ENCODE results near the gene CADPS. TPM values are rescaled to one million over a fixed set of nuclear protein-coding genes. Genes with fewer than 3 reads are reported as not detected.

The CADPS gene
- polyA plus RNA-seq, 1 donor (not counting 4 experiments of a cell fraction or from before 2014, with no cell fraction given) = not detected

DNA sequence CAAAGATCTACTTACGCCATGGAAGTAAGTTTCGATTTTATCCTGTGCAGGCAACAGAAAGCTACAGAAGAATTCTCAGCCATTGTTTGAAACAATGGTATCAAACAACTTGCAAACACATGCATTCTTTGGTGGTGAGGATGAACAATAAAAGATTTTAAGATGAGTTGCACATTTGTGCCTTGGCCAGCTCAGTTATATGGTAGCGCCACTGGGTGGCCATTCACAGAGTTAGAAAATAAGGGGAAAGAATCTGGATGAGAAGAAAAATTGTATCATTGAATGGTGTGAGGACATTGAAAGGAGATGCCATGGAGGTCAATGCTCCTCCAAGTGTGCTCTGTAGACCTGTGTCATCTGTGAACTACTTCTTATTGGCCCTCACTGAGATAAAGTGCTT, 11.6 kb downstream of the CADPS start:
- TF ChIP-seq, protein P1, sequence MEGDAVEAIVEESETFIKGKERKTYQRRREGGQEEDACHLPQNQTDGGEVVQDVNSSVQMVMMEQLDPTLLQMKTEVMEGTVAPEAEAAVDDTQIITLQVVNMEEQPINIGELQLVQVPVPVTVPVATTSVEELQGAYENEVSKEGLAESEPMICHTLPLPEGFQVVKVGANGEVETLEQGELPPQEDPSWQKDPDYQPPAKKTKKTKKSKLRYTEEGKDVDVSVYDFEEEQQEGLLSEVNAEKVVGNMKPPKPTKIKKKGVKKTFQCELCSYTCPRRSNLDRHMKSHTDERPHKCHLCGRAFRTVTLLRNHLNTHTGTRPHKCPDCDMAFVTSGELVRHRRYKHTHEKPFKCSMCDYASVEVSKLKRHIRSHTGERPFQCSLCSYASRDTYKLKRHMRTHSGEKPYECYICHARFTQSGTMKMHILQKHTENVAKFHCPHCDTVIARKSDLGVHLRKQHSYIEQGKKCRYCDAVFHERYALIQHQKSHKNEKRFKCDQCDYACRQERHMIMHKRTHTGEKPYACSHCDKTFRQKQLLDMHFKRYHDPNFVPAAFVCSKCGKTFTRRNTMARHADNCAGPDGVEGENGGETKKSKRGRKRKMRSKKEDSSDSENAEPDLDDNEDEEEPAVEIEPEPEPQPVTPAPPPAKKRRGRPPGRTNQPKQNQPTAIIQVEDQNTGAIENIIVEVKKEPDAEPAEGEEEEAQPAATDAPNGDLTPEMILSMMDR (optimal IDR thresholded peaks at IDR 0.05 in 1 of 3, IDR thresholded peaks at IDR 0.05 in 1 of 3, conservative IDR thresholded peaks at IDR 0.05 in 1 of 3; ENCODE audit: extremely low read depth in 1 of 3, insufficient read depth in 2 of 3, low read length in 3 of 3) = no peak
- TF ChIP-seq EZH2 (IDR thresholded peaks at IDR 0.05; ENCODE audit: low read length) = no peak
- H3K9ac ChIP-seq (ENCODE audit: control insufficient read depth, extremely low read depth, insufficient read depth, low read length) = no peak overlapping the region
- H4K20me1 ChIP-seq (ENCODE audit: control insufficient read depth, extremely low read depth, insufficient read depth, low read length) = no peaks in the 10 kb centered on the region
- FAIRE-seq (no peak), DNase-seq (ENCODE audit: low read depth, low spot score) (no peak)
- H3K27ac ChIP-seq (ENCODE audit: control insufficient read depth, insufficient read depth, low read length) = no peak overlapping the region
- H3K36me3 ChIP-seq (ENCODE audit: control insufficient read depth in 2 of 2, extremely low read depth in 1 of 2, insufficient read depth in 2 of 2, low read length in 2 of 2) = no peaks in the 10 kb centered on the region
- H3K79me2 ChIP-seq (ENCODE audit: control insufficient read depth, insufficient read depth, low read length) = no peaks in the 10 kb centered on the region
- no peaks in the 10 kb centered on the region for H3K4me1 ChIP-seq (ENCODE audit: control insufficient read depth, extremely low read depth, insufficient read depth, low read length)
- no peaks in the 10 kb centered on the region for H3K9me3 ChIP-seq (ENCODE audit: control insufficient read depth, low read depth, low read length)
- dilution Hi-C loops (cut with MboI; ENCODE audit: extremely low pct_ligation_motif_present, low sequenced_read_pairs) = no loop called here
- H3K4me2 ChIP-seq (ENCODE audit: control insufficient read depth, extremely low read depth, insufficient read depth, low read depth, low read length) = no peak overlapping the region
- no peaks in the 10 kb centered on the region for H3K9me1 ChIP-seq (ENCODE audit: control insufficient read depth, extremely low read depth, insufficient read depth, low read length)
- H3K27me3 ChIP-seq (ENCODE audit: control insufficient read depth, extremely low read depth, insufficient read depth, low read length) = no peaks in the 10 kb centered on the region
- no peak overlapping the region for H2AFZ ChIP-seq (ENCODE audit: control insufficient read depth, low read length)
- H3K4me3 ChIP-seq (ENCODE audit: control insufficient read depth in 2 of 3, extremely low read depth in 1 of 3, insufficient read depth in 2 of 3, low read depth in 1 of 3, low read length in 3 of 3) = no peak overlapping the region

DNA sequence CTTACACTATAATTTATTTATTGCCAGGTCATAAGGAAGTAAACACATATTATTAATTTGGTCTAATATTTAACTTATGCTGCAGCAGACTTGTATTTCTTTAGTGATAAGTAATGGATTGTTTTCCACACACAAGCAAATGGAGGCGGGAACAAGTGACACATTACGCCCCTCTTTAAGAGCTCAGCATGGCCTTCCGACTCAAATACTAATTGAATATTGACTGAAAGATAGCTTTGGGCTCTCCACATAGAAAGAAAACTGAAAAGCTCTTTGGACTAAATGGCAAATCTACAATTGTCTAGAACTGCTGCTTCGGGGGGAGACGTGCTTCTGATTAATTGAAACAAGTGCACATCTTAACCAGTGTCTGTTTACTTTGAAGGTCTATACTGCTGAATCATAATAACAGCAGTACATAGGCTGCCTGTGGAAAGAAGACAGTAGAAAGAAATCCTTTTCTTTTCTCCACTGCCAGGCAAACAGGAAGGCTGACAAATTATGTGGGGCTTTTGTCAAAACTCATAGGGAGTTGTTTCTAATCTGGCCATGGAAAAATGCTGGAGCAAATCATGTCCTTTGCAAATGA, 15.9 kb downstream of the CADPS start:
- TF ChIP-seq, protein P1 (optimal IDR thresholded peaks at IDR 0.05 in 1 of 3, IDR thresholded peaks at IDR 0.05 in 1 of 3, conservative IDR thresholded peaks at IDR 0.05 in 1 of 3; ENCODE audit: extremely low read depth in 1 of 3, insufficient read depth in 2 of 3, low read length in 3 of 3) = no peak
- TF ChIP-seq EZH2 (IDR thresholded peaks at IDR 0.05; ENCODE audit: low read length) = no peak
- dilution Hi-C loops (cut with MboI; ENCODE audit: extremely low pct_ligation_motif_present, low sequenced_read_pairs) = no loop called here
- no peaks in the 10 kb centered on the region for H3K36me3 ChIP-seq (ENCODE audit: control insufficient read depth in 2 of 2, extremely low read depth in 1 of 2, insufficient read depth in 2 of 2, low read length in 2 of 2)
- no peaks in the 10 kb centered on the region for H3K27me3 ChIP-seq (ENCODE audit: control insufficient read depth, extremely low read depth, insufficient read depth, low read length)
- no peak overlapping the region for H3K4me3 ChIP-seq (ENCODE audit: control insufficient read depth in 2 of 3, extremely low read depth in 1 of 3, insufficient read depth in 2 of 3, low read depth in 1 of 3, low read length in 3 of 3)
- H3K9me3 ChIP-seq (ENCODE audit: control insufficient read depth, low read depth, low read length) = no peaks in the 10 kb centered on the region
- H3K27ac ChIP-seq (ENCODE audit: control insufficient read depth, insufficient read depth, low read length) = no peak overlapping the region
- H3K4me1 ChIP-seq (ENCODE audit: control insufficient read depth, extremely low read depth, insufficient read depth, low read length) = no peaks in the 10 kb centered on the region
- DNase-seq (ENCODE audit: low read depth, low spot score) (no peak), FAIRE-seq (no peak)
- H3K79me2 ChIP-seq (ENCODE audit: control insufficient read depth, insufficient read depth, low read length) = no peaks in the 10 kb centered on the region
- H3K9ac ChIP-seq (ENCODE audit: control insufficient read depth, extremely low read depth, insufficient read depth, low read length) = no peak overlapping the region
- H3K9me1 ChIP-seq (ENCODE audit: control insufficient read depth, extremely low read depth, insufficient read depth, low read length) = no peaks in the 10 kb centered on the region
- H4K20me1 ChIP-seq (ENCODE audit: control insufficient read depth, extremely low read depth, insufficient read depth, low read length) = no peaks in the 10 kb centered on the region
- no peak overlapping the region for H2AFZ ChIP-seq (ENCODE audit: control insufficient read depth, low read length)
- H3K4me2 ChIP-seq (ENCODE audit: control insufficient read depth, extremely low read depth, insufficient read depth, low read depth, low read length) = no peak overlapping the region
